ENCODE data around the gene DENND1B.

GRCh38 chr1:197770243-197770642 is 5.0 kb downstream of the DENND1B start:
- no peak for TF ChIP-seq CTCF (IDR thresholded peaks at IDR 0.05 in 2 of 3, conservative IDR thresholded peaks at IDR 0.05 in 1 of 3; ENCODE audit: borderline replicate concordance in 1 of 3, insufficient read depth in 1 of 3, low read depth in 2 of 3, low read length in 2 of 3)
- no peak for TF ChIP-seq POLR2AphosphoS5 (IDR thresholded peaks at IDR 0.05; ENCODE audit: low read depth, low read length)
- TF ChIP-seq EZH2 (IDR thresholded peaks at IDR 0.05) = no peak
- no peak for TF ChIP-seq SIN3A (IDR thresholded peaks at IDR 0.05; ENCODE audit: low read depth)
- no peak for TF ChIP-seq YY1 (IDR thresholded peaks at IDR 0.05; ENCODE audit: extremely low read depth, insufficient replicate concordance, low read depth, low read length)
- no peak for TF ChIP-seq EZH2phosphoT487 (IDR thresholded peaks at IDR 0.05; ENCODE audit: borderline replicate concordance)
- no peak for TF ChIP-seq SP1 (IDR thresholded peaks at IDR 0.05; ENCODE audit: low read depth)
- TF ChIP-seq POLR2A (IDR thresholded peaks at IDR 0.05; ENCODE audit: borderline replicate concordance, extremely low read depth, insufficient read depth, insufficient read length) = no peak
- no peak for TF ChIP-seq REST (IDR thresholded peaks at IDR 0.05; ENCODE audit: low read depth)
- TF ChIP-seq ATF3 (IDR thresholded peaks at IDR 0.05) = no peak
- TF ChIP-seq TCF7L2 (IDR thresholded peaks at IDR 0.05; ENCODE audit: borderline replicate concordance, extremely low read depth, insufficient read depth, insufficient read length) = no peak
- TF ChIP-seq CBX3 (IDR thresholded peaks at IDR 0.05; ENCODE audit: low read depth) = no peak

All from HCT116 (cell line).